ENCODE results near the gene TRPC4.

- TF ChIP-seq, protein P1, sequence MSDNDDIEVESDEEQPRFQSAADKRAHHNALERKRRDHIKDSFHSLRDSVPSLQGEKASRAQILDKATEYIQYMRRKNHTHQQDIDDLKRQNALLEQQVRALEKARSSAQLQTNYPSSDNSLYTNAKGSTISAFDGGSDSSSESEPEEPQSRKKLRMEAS (CRISPR knock-in tag; IDR thresholded peaks at IDR 0.05) = no peak
- TF ChIP-seq, protein P2, sequence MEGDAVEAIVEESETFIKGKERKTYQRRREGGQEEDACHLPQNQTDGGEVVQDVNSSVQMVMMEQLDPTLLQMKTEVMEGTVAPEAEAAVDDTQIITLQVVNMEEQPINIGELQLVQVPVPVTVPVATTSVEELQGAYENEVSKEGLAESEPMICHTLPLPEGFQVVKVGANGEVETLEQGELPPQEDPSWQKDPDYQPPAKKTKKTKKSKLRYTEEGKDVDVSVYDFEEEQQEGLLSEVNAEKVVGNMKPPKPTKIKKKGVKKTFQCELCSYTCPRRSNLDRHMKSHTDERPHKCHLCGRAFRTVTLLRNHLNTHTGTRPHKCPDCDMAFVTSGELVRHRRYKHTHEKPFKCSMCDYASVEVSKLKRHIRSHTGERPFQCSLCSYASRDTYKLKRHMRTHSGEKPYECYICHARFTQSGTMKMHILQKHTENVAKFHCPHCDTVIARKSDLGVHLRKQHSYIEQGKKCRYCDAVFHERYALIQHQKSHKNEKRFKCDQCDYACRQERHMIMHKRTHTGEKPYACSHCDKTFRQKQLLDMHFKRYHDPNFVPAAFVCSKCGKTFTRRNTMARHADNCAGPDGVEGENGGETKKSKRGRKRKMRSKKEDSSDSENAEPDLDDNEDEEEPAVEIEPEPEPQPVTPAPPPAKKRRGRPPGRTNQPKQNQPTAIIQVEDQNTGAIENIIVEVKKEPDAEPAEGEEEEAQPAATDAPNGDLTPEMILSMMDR (IDR thresholded peaks at IDR 0.05) = no peak
- TF ChIP-seq NFATC4 (CRISPR knock-in tag; IDR thresholded peaks at IDR 0.05) (no peak), TEAD1 (CRISPR knock-in tag; IDR thresholded peaks at IDR 0.05) (no peak), GABPB1 (CRISPR knock-in tag; IDR thresholded peaks at IDR 0.05) (no peak), ATF1 (CRISPR knock-in tag; IDR thresholded peaks at IDR 0.05) (no peak), SMAD4 (CRISPR knock-in tag; IDR thresholded peaks at IDR 0.05) (no peak), ATF3 (CRISPR knock-in tag; conservative IDR thresholded peaks at IDR 0.05) (no peak), GRHL2 (CRISPR knock-in tag; IDR thresholded peaks at IDR 0.05; ENCODE audit: insufficient replicate concordance, severe bottlenecking) (no peak), SP1 (CRISPR knock-in tag; conservative IDR thresholded peaks at IDR 0.05) (no peak), STAT6 (CRISPR knock-in tag; conservative IDR thresholded peaks at IDR 0.05; ENCODE audit: low read depth) (no peak)
- TF ChIP-seq, protein P3, sequence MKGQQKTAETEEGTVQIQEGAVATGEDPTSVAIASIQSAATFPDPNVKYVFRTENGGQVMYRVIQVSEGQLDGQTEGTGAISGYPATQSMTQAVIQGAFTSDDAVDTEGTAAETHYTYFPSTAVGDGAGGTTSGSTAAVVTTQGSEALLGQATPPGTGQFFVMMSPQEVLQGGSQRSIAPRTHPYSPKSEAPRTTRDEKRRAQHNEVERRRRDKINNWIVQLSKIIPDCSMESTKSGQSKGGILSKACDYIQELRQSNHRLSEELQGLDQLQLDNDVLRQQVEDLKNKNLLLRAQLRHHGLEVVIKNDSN (CRISPR knock-in tag; IDR thresholded peaks at IDR 0.05) = no peak
- TF ChIP-seq, protein P4, sequence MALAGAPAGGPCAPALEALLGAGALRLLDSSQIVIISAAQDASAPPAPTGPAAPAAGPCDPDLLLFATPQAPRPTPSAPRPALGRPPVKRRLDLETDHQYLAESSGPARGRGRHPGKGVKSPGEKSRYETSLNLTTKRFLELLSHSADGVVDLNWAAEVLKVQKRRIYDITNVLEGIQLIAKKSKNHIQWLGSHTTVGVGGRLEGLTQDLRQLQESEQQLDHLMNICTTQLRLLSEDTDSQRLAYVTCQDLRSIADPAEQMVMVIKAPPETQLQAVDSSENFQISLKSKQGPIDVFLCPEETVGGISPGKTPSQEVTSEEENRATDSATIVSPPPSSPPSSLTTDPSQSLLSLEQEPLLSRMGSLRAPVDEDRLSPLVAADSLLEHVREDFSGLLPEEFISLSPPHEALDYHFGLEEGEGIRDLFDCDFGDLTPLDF (CRISPR knock-in tag; IDR thresholded peaks at IDR 0.05) = no peak
- TF ChIP-seq, protein P5, sequence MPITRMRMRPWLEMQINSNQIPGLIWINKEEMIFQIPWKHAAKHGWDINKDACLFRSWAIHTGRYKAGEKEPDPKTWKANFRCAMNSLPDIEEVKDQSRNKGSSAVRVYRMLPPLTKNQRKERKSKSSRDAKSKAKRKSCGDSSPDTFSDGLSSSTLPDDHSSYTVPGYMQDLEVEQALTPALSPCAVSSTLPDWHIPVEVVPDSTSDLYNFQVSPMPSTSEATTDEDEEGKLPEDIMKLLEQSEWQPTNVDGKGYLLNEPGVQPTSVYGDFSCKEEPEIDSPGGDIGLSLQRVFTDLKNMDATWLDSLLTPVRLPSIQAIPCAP (CRISPR knock-in tag; IDR thresholded peaks at IDR 0.05) = no peak
Measured at GRCh38 chr13:37618554-37618953, 251.0 kb downstream of the TRPC4 start.

Data from WTC11 (cell line).